Measurements from ENCODE around the gene WNT2. TPM values are rescaled to one million over a fixed set of nuclear protein-coding genes. Genes with fewer than 3 reads are reported as not detected.

WNT2 gene
- total RNA-seq, 4 donors from 2014 or later: 0.69 to 3.7 (median 1.9) TPM

GRCh38 chr7:117281562-117281961 is 41.3 kb downstream of the WNT2 start:
- intact Hi-C loops (cut with DNase I): no loop called here
- Histone ChIP-seq H3K4me1 (no peaks in the 10 kb centered on the region), H3K9me3 (no peaks in the 10 kb centered on the region), H3K36me3 (no peaks in the 10 kb centered on the region), H3K27ac (replicated peaks in 1 of 4) (no peak overlapping the region), H3K4me3 (no peak overlapping the region), H3K27me3 (no peaks in the 10 kb centered on the region)
- WGBS: 87% methylated on average over 5 of the region's 5 CpGs
- DNase-seq (ENCODE audit: extremely low spot score): peak; percentile 21
- no peak for TF ChIP-seq CTCF (IDR thresholded peaks at IDR 0.05)
- no peak for TF ChIP-seq POLR2A (IDR thresholded peaks at IDR 0.05; ENCODE audit: low read depth)
- no peak for TF ChIP-seq POLR2AphosphoS5 (IDR thresholded peaks at IDR 0.05)
- no peak for TF ChIP-seq EP300 (IDR thresholded peaks at IDR 0.05)

GRCh38 chr7:117279931-117280557 is 42.8 kb downstream of the WNT2 start:
- no peak overlapping the region for H3K27ac ChIP-seq (replicated peaks in 1 of 4)
- H3K4me1 ChIP-seq: no peaks in the 10 kb centered on the region
- H3K27me3 ChIP-seq: peaks cover 0 to 1% (median 0%) of the 10 kb centered on the region in 4 donors
- no peaks in the 10 kb centered on the region for H3K9me3 ChIP-seq
- H3K36me3 ChIP-seq: no peaks in the 10 kb centered on the region
- TF ChIP-seq CTCF (IDR thresholded peaks at IDR 0.05) (no peak), EP300 (IDR thresholded peaks at IDR 0.05) (no peak), POLR2A (IDR thresholded peaks at IDR 0.05; ENCODE audit: low read depth) (no peak), POLR2AphosphoS5 (IDR thresholded peaks at IDR 0.05) (no peak)
- DNase-seq (ENCODE audit: extremely low spot score): no peak
- WGBS: 60% methylated on average over 12 of the region's 12 CpGs
- intact Hi-C loops (cut with DNase I): no loop called here
- no peak overlapping the region for H3K4me3 ChIP-seq

GRCh38 chr7:117279203-117279602 is 43.7 kb downstream of the WNT2 start:
- H3K27me3 ChIP-seq: peaks cover 0 to 10% (median 0%) of the 10 kb centered on the region in 4 donors
- TF ChIP-seq POLR2A (IDR thresholded peaks at IDR 0.05; ENCODE audit: low read depth): no peak
- no peak for TF ChIP-seq CTCF (IDR thresholded peaks at IDR 0.05)
- TF ChIP-seq EP300 (IDR thresholded peaks at IDR 0.05): no peak
- no peak for TF ChIP-seq POLR2AphosphoS5 (IDR thresholded peaks at IDR 0.05)
- no peak overlapping the region for H3K4me3 ChIP-seq
- 100% methylated on average over 2 of the region's 2 CpGs for WGBS
- intact Hi-C loops (cut with DNase I): no loop called here
- no peaks in the 10 kb centered on the region for H3K36me3 ChIP-seq
- no peak for DNase-seq (ENCODE audit: extremely low spot score)
- H3K4me1 ChIP-seq: no peaks in the 10 kb centered on the region
- no peak overlapping the region for H3K27ac ChIP-seq (replicated peaks in 1 of 4)
- H3K9me3 ChIP-seq: no peaks in the 10 kb centered on the region

- TF ChIP-seq POLR2A (IDR thresholded peaks at IDR 0.05; ENCODE audit: low read depth) (no peak), CTCF (IDR thresholded peaks at IDR 0.05) (no peak), EP300 (IDR thresholded peaks at IDR 0.05) (no peak), POLR2AphosphoS5 (IDR thresholded peaks at IDR 0.05) (no peak)
- Histone ChIP-seq H3K27me3 (peaks cover 0 to 10% (median 0%) of the 10 kb centered on the region in 4 donors), H3K4me1 (no peaks in the 10 kb centered on the region), H3K9me3 (no peaks in the 10 kb centered on the region), H3K36me3 (no peaks in the 10 kb centered on the region), H3K4me3 (no peak overlapping the region), H3K27ac (replicated peaks in 1 of 4) (no peak overlapping the region)
- DNase-seq (ENCODE audit: extremely low spot score): no peak
- intact Hi-C loops (cut with DNase I): no loop called here
- 97% methylated on average over 6 of the region's 10 CpGs for WGBS
These were observed 44.8 kb downstream of the WNT2 start for GRCh38 chr7:117278040-117278439.

- Histone ChIP-seq H3K4me1 (no peaks in the 10 kb centered on the region), H3K4me3 (no peak overlapping the region), H3K9me3 (no peaks in the 10 kb centered on the region), H3K36me3 (no peaks in the 10 kb centered on the region), H3K27me3 (peaks cover 0 to 10% (median 0%) of the 10 kb centered on the region in 4 donors), H3K27ac (replicated peaks in 1 of 4) (no peak overlapping the region)
- TF ChIP-seq EP300 (IDR thresholded peaks at IDR 0.05): no peak
- no peak for TF ChIP-seq POLR2A (IDR thresholded peaks at IDR 0.05; ENCODE audit: low read depth)
- no peak for TF ChIP-seq POLR2AphosphoS5 (IDR thresholded peaks at IDR 0.05)
- TF ChIP-seq CTCF (IDR thresholded peaks at IDR 0.05): no peak
- intact Hi-C loops (cut with DNase I): no loop called here
- DNase-seq (ENCODE audit: extremely low spot score): no peak
- 75% methylated on average over 3 of the region's 3 CpGs for WGBS
These were observed 45.3 kb downstream of the WNT2 start for GRCh38 chr7:117277576-117277975.
